ENCODE data around the gene SYNPO2. TPM values are rescaled to one million over a fixed set of nuclear protein-coding genes. Genes with fewer than 3 reads are reported as not detected.
"Not testable (repeated sequence)": the region's sequence is repeated elsewhere in the genome, so short reads cannot be mapped to it uniquely, and the experiment has no call there.

Gene SYNPO2
- total RNA-seq, 1 experiment from 2014 or later, result 0.93 TPM

GRCh38 chr4:119002476-119002875, 113.8 kb downstream of the SYNPO2 start:
- ChIA-PET POLR2A (no interaction called here), RAD21 (ENCODE audit: low non-redundant PET in 1 of 2, low total read pairs in 2 of 2, uncharacterized antibody in 2 of 2, unreplicated experiment in 2 of 2) (no interaction called here), CTCF (no interaction called here)
- no peaks in the 10 kb centered on the region for H3K4me1 ChIP-seq (ENCODE audit: control insufficient read depth in 1 of 2, insufficient read depth in 2 of 2, low read length in 2 of 2)
- no peak overlapping the region for H3K4me3 ChIP-seq (replicated peaks in 1 of 2; ENCODE audit: low read depth in 1 of 2, low read length in 2 of 2)
- no peaks in the 10 kb centered on the region for H3K9me3 ChIP-seq (ENCODE audit: control insufficient read depth in 1 of 2, insufficient read depth in 1 of 2, low read depth in 1 of 2, low read length in 2 of 2)
- no peaks in the 10 kb centered on the region for H3K9me2 ChIP-seq (ENCODE audit: insufficient read depth)
- TF ChIP-seq ZFX (IDR thresholded peaks at IDR 0.05) (no peak), EGR1 (IDR thresholded peaks at IDR 0.05; ENCODE audit: low read depth) (no peak), ZBTB33 (IDR thresholded peaks at IDR 0.05; ENCODE audit: extremely low read depth, insufficient replicate concordance, low read length) (no peak), SP1 (IDR thresholded peaks at IDR 0.05; ENCODE audit: low read depth) (no peak), ELF1 (IDR thresholded peaks at IDR 0.05; ENCODE audit: borderline replicate concordance, low read depth) (no peak), TCF7L2 (IDR thresholded peaks at IDR 0.05; ENCODE audit: borderline replicate concordance, extremely low read depth, insufficient read depth, insufficient read length) (no peak), POLR2AphosphoS5 (IDR thresholded peaks at IDR 0.05; ENCODE audit: low read depth, low read length) (no peak), ZNF274 (IDR thresholded peaks at IDR 0.05; ENCODE audit: low read depth, low read length) (no peak), MAX (IDR thresholded peaks at IDR 0.05) (no peak), RAD21 (IDR thresholded peaks at IDR 0.05; ENCODE audit: low read depth) (no peak), SRF (IDR thresholded peaks at IDR 0.05; ENCODE audit: low read depth) (no peak), ATF3 (IDR thresholded peaks at IDR 0.05) (no peak), EZH2 (IDR thresholded peaks at IDR 0.05) (no peak), POLR2A (IDR thresholded peaks at IDR 0.05; ENCODE audit: borderline replicate concordance, extremely low read depth, insufficient read depth, insufficient read length) (no peak), CBX3 (IDR thresholded peaks at IDR 0.05; ENCODE audit: low read depth) (no peak), SIN3A (IDR thresholded peaks at IDR 0.05; ENCODE audit: low read depth) (no peak)
- DNase-seq (ENCODE audit: low read depth, low spot score) (no peak), ATAC-seq (no peak)
- no peak overlapping the region for H3K9ac ChIP-seq (ENCODE audit: low read length)
- no peaks in the 10 kb centered on the region for H3K27me3 ChIP-seq (ENCODE audit: insufficient read depth, low read length)
- BruUV-seq (replicated peaks), result no TSS peak
- no peaks in the 10 kb centered on the region for H4K20me1 ChIP-seq (ENCODE audit: insufficient read depth)
- H2AFZ ChIP-seq (ENCODE audit: low read depth, low read length, poor library complexity, severe bottlenecking), result no peak overlapping the region
- H3K27ac ChIP-seq (ENCODE audit: low read depth, low read length), result no peak overlapping the region
- H3K36me3 ChIP-seq (ENCODE audit: control insufficient read depth in 1 of 2, insufficient read depth in 2 of 2, low read length in 2 of 2), result no peaks in the 10 kb centered on the region
- H3K79me2 ChIP-seq (ENCODE audit: insufficient read depth, low read length), result no peaks in the 10 kb centered on the region
- intact Hi-C loops (cut with micrococcal nuclease), result no loop called here
- no peak overlapping the region for H3K4me2 ChIP-seq (ENCODE audit: low read length)

GRCh38 chr4:119003001-119003400, 114.3 kb downstream of the SYNPO2 start:
- H3K4me2 ChIP-seq (ENCODE audit: low read length); ATAC-seq; POLR2A ChIA-PET; DNase-seq (ENCODE audit: low read depth, low spot score); H3K4me1 ChIP-seq (ENCODE audit: control insufficient read depth in 1 of 2, insufficient read depth in 2 of 2, low read length in 2 of 2); H3K79me2 ChIP-seq (ENCODE audit: insufficient read depth, low read length); BruUV-seq (replicated peaks); H3K9ac ChIP-seq (ENCODE audit: low read length); H3K27ac ChIP-seq (ENCODE audit: low read depth, low read length); intact Hi-C loops (cut with micrococcal nuclease); RAD21 ChIA-PET (ENCODE audit: low non-redundant PET in 1 of 2, low total read pairs in 2 of 2, uncharacterized antibody in 2 of 2, unreplicated experiment in 2 of 2); H4K20me1 ChIP-seq (ENCODE audit: insufficient read depth); H3K27me3 ChIP-seq (ENCODE audit: insufficient read depth, low read length); H3K4me3 ChIP-seq (replicated peaks in 1 of 2; ENCODE audit: low read depth in 1 of 2, low read length in 2 of 2); H2AFZ ChIP-seq (ENCODE audit: low read depth, low read length, poor library complexity, severe bottlenecking); CTCF ChIA-PET; H3K9me2 ChIP-seq (ENCODE audit: insufficient read depth); H3K36me3 ChIP-seq (ENCODE audit: control insufficient read depth in 1 of 2, insufficient read depth in 2 of 2, low read length in 2 of 2); H3K9me3 ChIP-seq (ENCODE audit: control insufficient read depth in 1 of 2, insufficient read depth in 1 of 2, low read depth in 1 of 2, low read length in 2 of 2): not testable (repeated sequence)
